HG03457 (cell line): ENCODE results near the gene STK31.
"Not testable (repeated sequence)": the region's sequence is repeated elsewhere in the genome, so short reads cannot be mapped to it uniquely, and the experiment has no call there.

Experiments
- ATAC-seq: cut with Tn5 transposase; IDR thresholded peaks from one replicate; pipeline ENCODE4 v1.9.1; 2021; ENCODE audit warnings: moderate number of reproducible peaks; ENCODE audit not compliant: unreplicated experiment

The STK31 gene

DNA sequence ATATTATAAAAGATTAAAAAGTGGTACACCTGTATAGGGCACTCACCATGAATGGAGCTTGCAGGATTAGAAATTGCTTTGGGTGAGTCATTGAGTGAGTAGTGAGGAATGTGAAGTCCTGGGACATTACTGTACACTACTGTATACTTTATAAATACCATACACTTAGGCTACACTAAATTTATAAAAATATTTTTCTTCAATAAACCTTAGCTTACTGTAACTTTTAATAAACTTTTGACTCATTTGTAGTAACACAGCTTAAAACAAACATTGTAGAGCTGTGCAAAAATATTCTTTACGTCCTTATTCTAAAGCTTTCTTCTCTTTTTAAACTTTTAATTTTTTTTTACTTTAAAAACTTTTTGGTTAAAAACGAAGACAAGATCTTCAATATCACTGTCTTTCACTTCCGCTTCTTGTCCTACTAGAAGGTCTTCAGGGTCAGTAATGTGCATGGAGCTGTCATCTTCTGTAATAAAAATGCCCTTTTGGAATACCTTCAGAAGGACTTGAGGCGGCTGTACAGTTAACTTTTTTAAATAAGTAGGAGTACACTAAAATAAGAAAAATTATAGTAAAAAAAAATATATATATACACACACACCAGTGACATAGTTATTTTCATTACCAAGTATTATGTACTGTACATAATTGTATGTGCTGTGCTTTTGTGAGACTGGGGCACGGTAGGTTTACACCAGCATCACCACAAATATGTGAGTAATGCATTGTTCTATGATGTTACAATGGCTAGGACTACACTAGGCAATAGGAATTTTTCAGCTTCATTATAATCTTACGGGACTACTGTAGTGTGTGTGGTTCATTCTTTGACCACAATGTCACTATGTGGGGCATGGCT is 3.5 kb downstream of the STK31 start:
- no peak for ATAC-seq

DNA sequence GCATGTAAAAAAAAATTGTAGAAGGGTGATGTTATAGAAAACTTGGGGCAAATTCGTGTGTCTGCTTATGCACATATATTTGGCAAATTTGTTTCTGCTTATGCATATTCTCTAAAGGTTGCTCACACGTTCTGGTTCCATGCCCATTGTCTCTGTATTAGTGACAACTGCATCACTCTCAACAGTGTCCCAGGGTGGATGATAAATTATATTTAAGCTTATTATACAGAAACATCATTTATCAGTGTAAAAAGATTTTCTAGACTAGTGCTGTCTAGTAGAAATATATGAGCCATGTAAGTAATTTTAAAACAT is 4.1 kb downstream of the STK31 start:
- ATAC-seq, result no peak

DNA sequence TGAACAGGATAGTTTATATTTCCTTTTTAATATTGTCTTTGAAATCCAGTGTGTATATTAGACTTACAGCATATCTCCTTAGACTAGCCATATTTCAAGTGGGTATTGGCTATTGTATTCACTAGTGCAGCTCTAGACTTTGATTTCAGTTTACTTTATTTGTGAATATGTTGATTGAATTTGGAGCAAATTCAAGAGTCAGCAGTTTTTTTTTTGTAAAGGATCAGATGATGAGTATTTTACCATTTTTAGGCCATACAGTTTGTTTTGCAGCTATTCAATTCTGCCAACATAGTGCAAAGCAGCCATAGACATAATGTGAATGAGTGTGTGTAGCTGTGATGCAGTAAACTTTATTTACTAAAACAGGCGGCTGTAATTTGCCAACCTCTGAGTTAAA is 4.6 kb downstream of the STK31 start:
- ATAC-seq, result no peak

DNA sequence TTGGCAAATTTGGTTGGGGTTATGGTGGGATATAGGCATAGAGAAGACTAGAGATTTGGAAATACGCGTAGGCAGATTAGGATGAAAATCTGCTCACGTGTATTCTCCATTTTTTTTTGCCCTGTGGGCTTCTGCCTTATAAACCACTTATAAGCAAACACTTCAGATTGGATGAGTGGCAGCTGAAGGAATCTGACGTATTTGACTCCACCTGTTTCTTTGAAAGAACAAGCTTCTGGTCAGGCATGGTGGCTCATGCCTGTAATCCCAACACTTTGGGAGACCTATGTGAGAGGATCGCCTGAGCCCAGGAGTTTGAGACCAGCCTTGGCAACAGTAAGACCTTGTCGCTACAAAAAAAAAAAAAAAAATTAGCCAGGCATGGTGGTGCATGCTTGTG is 5.1 kb downstream of the STK31 start:
- no peak for ATAC-seq

DNA sequence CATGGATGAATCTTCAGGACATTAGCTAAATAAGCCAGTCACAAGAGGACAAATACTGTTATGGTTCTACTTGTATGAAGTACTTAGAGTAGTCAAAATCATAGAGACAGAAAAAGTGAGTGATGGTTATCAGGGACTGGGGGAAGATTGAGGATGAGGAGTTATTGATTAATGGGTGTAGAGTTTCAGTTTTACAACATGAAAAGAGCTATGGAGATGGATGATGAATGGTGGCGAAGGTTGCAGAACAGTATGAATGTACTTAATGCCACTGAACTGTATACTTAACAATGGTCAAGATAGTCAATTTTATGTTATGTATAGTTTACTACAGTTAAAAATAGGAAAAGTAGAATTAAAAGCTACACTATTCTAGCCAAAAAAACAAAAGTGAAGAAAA is 7.8 kb downstream of the STK31 start:
- no peak for ATAC-seq

DNA sequence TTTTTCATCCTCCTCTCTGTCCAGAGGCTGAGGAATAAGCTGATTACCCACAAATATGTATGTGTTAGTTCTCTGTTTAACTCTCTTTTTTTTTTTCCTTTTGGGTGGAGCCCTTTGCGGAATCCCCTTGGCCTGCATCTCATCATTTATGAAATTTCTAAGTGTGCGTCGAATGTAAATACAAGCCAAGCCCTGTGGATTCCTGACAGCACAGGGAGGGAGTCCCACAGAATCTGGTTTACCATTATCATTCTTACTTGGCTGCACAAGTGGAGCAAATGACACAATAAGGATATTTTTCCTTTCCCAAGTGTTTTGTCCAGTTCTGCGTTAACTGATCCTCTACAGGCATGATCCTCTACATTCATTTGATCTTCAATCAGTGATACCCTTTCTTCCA is 11.4 kb downstream of the STK31 start:
- no peak for ATAC-seq

DNA sequence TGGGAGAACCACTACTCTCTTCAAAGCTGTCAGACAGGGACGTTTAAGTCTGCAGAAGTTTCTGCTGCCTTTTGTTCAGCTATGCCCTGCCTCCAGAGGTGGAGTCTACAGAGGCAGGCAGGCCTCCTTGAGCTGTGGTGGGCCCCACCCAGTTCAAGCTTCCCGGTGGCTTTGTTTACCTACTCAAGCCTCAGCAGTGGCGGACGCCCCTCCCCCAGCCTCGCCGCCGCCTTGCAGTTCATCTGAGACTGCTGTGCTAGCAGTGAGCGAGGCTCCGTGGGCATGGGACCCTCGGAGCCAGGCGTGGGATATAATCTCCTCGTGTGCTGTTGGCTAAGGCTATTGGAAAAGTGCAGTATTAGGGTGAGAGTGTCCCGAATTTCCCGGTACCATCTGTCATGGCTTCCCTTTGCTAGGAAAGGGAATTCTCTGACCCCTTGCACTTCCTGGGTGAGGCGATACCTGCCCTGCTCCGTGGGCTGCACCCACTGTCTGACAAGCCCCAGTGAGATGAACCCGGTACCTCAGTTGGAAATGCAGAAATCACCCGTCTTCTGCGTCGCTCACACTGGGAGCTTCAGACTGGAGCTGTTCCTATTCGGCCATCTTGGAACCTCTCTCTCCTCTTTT is 12.7 kb downstream of the STK31 start:
- ATAC-seq, result not testable (repeated sequence)

DNA sequence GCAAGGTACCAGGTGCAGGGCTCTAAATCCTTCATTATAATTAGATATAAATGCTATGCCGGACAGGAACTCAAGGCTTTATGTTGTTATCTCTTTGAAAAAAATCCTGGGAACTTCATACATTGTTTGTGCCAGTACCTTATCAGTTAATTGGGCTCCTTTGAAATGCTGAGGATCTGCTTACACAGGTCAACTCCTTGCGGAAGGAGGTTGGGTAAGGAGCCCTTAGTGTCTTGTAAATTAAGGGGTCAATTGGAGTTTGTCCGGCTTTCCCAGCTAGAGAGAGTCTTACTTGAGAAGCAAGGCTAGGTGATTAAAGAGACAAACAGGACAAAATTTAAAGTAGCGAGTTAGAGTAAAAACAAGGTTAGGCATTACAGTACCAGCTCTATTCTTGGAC is 14.1 kb downstream of the STK31 start:
- ATAC-seq, result not testable (repeated sequence)

DNA sequence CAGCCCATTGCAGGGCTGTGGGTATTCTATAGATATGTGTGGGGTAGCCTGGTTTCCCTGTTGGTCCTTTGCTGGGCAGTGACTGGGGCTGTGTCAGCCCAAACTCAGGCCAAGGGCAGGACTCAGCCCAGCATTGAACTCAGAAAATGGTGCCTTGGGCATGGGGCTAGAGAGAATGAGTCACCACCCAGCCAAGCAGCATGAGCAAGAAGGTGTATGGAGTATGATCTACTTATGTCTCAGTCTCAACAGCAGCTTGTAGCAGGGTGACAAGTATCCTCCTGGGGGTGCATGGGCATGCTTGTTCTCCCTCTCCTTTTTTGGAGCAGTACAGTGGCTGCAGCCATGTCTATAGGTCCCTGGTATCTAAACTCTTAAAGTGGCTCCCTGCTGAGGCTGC is 32.0 kb downstream of the STK31 start:
- no peak for ATAC-seq

DNA sequence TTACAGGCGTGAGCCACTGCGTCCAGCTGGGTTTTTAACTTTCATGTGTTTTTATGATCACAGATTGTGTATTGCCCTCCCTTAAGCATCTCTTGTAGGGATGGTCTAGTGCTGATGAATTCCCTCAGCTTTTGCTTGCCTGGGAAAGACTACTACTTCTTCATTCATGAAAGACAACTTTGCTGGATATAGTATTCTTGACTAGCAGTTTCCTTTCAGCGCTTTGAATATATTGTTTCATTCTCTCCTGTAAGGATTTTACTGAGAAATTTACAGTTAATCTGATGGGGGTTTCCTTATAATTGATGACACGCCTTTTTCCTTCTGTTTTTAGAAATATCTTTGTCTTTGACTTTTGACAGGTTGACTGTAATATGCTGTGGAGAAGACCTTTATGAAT is 33.2 kb downstream of the STK31 start:
- no peak for ATAC-seq

DNA sequence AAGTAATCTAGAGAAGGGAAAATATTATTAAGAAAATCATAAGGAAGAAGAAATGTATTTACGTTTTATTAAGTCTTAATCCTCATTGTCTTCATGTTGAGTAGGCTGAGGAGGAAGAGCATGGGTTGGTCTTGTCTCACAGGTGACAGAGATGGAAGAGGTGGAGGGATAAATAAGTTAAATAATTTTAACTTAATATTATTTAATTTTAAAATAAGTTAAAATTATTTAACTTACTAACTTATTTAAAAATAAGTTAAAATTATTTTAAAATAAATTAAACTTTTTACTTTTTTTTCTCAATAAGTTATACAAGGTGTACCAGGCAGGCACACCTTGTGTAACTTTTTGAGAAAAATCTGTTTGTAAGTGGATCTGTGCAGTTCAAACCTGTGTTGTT is 36.6 kb downstream of the STK31 start:
- ATAC-seq, result no peak

DNA sequence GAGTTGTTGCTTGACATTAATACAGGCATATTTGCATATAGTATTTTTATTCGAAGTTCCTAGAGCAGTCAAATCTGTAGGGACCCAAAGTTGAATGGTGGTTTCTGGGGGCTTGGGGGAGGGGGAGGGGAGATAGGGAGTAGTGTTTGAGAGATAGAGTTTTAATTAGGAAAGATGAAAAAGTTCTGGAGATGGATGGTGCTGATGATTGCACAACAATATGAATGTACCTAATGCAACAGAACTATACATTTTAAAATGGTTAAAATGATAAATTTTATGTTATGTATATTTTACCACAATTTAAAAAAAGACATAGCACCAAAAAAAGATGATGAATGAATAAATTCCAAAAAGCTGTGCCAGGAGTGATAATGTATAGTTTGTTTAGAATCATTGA is 41.8 kb downstream of the STK31 start:
- no peak for ATAC-seq

DNA sequence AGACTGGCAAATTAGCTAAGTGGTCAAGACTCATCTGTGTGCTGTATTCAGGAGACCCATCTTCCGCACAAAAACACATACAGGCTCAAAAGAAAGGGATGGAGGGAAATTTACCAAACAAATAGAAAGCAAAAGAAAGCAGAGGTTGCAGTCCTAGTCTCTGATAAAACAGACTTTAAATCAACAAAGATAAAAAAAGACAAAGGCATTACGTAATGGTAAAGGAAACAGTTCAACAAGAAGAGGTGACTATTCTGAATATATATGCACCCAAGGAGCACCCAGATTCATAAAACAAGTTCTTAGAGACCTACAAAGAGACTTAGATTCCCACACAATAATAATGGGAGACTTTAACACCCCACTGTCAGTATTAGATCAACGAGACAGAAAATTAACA is 48.8 kb downstream of the STK31 start:
- not testable (repeated sequence) for ATAC-seq

DNA sequence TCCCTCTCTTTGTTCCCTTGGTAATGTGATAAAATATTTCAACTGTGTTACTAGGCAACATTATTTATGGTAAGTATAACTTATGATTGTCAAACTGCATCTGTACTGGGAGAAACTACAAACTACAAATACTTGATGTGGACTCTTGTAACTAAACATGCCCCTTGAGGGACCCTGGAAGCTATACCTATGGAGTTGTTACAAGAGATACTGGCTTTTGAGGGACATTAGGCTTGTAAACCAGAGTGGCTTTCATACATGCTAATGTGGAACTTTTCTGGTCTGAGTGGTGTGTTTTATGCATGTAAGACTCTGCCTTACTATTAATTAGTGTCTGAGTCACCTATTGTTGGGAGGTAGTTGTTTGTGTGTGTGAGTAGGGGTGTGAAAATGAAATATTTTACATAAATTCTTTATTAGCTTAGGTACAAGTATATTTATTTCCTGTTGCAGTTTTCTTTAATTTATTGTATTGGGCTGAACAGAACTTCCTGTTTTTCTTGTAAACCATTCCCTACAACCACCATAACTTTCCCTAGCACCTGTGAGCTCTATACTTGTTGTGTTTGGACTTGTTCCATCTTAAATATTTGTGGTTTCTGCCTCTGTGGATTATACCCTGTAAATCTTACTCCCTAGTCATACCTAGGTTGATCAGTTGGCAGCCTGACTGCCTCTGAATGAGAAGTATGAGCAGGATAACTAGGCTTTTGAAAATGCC is 49.8 kb downstream of the STK31 start:
- ATAC-seq, result no peak

DNA sequence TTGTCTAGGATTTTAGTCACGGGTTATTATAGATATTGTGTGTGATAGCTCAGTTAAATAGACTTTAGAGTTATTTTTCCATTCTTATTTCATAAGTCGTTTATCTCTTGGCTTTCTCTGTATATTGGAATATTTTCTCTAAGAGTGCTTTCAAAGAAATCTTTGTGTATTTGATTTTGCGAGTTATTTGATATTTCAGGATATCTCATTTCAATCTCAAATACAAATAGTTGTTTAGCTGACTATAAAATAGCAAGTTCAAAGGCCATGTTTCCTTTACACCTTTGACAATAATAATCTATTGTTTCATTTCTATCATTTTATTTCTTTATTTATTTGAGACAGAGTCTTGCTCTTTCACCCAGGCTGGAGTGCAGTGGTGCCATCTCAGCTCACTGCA is 55.9 kb downstream of the STK31 start:
- ATAC-seq, result no peak

DNA sequence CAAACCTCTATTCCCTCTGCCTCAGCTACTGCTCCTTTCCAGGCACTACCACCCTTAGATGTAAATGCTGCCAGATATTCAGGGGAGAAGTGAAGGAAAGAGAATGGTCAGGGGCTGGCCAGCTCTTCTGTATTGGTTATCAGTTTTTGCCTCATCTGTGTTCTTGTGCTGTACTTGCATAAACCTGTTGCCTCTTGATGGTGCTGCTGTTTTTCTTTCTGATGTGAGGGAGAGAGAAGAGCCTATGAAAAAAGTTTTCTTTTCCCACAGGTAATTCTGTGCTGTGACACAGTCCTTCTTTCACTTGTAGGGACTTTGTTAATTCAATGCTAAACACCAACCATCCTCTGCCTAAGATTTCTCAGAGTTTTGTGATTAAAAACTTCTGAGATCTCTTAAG is 57.5 kb downstream of the STK31 start:
- ATAC-seq, result no peak

DNA sequence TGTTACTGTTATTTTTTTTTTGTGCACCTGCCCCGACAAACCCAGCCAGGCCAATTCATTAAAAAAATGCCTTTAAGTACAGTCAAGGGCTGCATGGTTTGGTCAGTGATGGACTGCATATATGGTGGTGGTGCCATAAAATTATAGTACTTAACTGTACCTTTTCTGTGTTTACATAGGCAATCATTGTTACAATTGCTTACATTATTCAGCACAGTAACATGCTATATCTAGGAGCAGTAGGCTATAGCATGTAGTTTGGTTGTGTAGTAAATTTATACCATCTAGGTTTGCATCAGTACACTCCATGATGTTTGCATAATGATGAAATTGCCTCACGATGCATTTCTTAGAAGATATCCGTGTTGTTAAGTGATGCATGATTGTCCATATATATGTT is 58.0 kb downstream of the STK31 start:
- no peak for ATAC-seq

DNA sequence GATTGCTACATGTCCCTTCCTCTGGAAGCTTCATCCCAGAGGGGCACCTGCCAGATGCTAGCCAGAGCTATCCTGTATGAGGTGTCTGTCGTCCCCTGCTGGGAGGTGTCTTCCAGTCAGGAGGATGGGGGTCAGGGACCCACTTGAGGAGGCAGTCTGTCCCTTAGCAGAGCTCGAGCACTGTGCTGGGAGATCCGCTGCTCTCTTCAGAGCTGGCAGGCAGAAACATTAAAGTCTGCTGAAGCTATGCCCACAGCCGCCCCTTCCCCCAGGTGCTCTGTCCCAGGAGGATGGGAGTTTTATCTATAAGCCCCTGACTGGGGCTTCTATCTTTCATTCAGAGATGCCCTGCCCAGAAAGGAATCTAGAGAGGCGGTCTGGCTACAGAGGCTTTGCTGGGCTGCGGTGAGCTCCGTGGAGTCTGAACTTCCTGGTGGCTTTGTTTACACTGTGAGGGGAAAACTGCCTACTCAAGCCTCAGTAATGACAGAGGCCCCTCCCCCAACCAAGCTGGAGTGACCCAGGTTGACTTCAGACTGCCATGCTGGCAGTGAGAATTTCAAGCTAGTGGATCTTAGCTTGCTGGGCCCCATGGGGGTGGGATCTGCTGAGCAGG is 69.3 kb downstream of the STK31 start:
- ATAC-seq, result not testable (repeated sequence)

DNA sequence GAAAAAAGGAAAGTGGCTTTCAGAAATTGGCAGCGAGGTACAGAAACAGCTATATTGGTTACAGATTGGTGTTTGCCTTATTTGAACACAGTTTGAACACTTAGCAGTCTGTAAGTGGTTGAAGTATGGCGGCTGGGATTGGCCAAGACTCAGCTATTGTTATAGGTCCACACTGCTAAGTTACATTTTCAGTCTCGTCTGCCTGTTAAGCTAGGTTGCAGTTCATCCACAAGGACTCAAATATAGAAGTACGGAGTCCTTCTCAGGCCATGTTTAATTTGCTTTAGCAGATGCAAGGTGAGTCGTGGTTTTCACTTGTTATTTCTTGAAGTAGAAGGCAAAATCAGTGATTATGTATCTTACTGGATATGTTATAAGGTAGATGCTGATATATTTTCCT is 73.1 kb downstream of the STK31 start:
- ATAC-seq, result no peak

DNA sequence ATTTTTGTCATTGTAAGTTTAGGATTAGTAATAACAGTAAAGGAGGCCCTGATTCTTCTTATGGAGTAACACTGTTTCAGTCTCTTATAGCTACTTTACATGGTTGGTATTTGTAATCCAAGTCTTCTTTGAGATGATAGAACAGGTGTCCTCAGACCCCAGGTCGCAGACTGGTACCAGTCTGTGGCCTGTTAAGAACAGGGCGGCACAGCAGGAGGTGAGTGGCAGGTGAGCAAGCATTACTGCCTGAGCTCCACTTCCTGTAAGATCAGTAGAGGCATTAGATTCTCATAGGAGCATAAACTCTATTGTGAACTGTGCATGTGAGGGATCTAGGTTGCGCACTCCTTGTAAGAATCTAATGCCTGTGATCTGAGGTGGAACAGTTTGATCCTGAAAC is 77.3 kb downstream of the STK31 start:
- ATAC-seq, result no peak

DNA sequence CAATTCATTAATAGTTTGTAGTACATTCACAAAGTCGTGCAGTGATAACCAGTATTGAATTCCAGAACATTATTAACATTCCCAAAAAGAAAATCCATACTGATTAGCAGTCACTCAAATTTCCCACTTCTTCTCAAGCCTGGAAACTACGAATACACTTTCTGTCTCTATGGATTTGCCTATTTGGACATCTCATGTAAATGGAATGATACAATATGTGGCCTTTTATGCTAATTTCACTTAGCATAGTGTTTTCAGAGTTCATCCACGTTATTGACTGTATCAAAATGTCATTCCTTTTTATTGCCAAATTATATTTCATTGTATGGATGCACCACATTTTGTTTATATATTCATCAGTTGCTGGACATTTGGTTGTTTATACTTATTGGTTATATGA is 78.8 kb downstream of the STK31 start:
- no peak for ATAC-seq

DNA sequence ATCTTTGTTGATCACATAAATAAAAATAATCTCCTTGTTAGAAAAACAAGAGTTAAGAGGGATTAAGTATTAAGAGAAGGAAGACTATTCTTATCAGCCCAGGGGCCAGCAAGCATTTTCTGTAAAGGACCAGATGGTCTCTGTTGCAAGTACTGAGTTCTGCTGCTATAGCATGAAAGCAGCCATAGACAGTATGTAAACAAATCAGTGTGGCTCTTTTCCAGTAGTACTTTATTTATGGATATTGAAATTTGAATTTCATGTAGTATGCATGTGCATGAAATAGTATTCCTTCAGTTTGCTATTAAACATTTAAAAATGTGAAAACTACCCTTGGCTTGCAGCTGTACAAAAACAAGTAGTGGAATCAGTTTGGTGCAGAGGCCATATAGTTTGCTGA is 81.7 kb downstream of the STK31 start:
- no peak for ATAC-seq
